Activated naive CD8-positive, alpha-beta T cell (primary cell): Measurements from ENCODE around the gene SYNRG.
A peak's percentile ranks its signal among the peaks of the same experiment; 100 is the strongest.

ENCODE experiments used
- H3K27ac Mint-ChIP-seq: one replicate; pipeline ENCODE4 v1.8.0; 2021; ENCODE audit warnings: mixed read lengths
- H3K27me3 Mint-ChIP-seq: one replicate; pipeline ENCODE4 v1.8.0; 2021; ENCODE audit warnings: mixed read lengths
- H3K36me3 Mint-ChIP-seq: one replicate; pipeline ENCODE4 v1.8.0; 2021; ENCODE audit warnings: mixed read lengths
- H3K4me1 Mint-ChIP-seq: one replicate; pipeline ENCODE4 v1.8.0; 2021; ENCODE audit warnings: low read depth, mixed read lengths
- H3K4me3 Mint-ChIP-seq: one replicate; pipeline ENCODE4 v1.8.0; 2021; ENCODE audit warnings: mild to moderate bottlenecking, mixed read lengths
- H3K9me3 Mint-ChIP-seq: one replicate; pipeline ENCODE4 v1.8.0; 2021; ENCODE audit warnings: low read depth, mixed read lengths

SYNRG gene

DNA sequence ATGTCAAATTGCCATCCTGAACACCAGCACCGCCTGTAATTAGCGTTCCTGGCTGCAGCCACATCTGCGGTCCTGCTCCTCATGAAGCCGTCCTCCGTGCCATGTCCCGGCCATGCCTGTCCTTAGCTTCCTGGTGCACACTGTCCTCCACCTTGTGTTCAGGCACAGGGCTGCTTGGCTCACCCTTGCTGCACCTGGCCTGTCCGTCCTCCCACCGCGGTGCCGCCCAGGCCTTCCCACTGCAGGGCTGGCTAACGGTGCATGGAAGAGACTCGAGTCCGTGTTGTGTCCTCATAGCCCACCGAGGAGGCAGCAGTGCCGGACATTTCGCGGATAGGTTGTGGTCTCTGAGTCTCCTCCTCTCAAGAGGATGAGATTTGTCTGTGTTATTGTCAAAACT lies 99.2 kb downstream of the SYNRG start:
- H3K9me3 Mint-ChIP-seq: no peaks in the 10 kb centered on the region
- no peaks in the 10 kb centered on the region for H3K27me3 Mint-ChIP-seq
- H3K4me1 Mint-ChIP-seq: peaks cover 18% of the 10 kb centered on the region
- H3K36me3 Mint-ChIP-seq: peaks cover 2% of the 10 kb centered on the region
- H3K27ac Mint-ChIP-seq: no peak overlapping the region
- no peak overlapping the region for H3K4me3 Mint-ChIP-seq

DNA sequence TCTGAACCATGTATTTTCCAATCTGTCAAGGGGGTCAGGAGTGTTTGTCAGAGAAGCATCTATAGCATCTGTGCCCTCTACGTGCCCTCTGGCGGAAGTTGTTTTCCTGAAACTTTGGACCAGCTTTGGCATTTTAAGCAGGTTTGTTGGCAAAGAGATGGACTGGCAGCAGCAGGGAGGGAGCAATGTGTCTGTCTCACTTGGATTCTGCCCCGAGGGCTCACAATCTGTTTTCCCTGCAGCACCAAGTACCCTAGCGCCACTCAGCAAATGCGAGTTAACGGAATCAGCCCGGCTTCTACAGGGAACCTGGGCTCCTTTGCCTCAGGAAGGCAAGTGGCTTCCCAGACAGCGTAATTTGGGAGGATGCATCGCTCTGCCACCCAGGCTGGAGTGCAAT lies 102.1 kb downstream of the SYNRG start:
- Mint-ChIP-seq H3K36me3 (no peaks in the 10 kb centered on the region), H3K27ac (no peak overlapping the region), H3K4me3 (no peak overlapping the region), H3K9me3 (no peaks in the 10 kb centered on the region), H3K27me3 (no peaks in the 10 kb centered on the region), H3K4me1 (peaks cover 18% of the 10 kb centered on the region)

DNA sequence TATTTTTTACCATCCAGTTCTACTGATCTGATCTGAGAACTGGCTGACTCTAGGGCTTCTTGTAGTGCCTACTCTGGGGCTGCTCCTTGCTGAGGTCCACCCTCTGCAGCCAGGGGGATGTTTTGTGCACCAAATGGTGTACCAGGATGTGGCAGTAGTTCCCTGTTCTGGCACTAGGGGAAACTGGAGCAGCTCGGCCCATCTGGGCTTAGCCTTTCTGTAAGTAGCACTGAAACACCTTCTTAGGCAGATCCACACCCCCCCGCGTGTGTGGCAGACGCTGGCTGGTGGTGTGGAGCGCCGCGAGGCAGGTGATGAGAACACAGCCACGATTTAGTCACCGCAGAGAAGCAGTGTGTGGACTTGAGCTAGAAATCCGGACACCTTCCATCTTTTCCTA lies 102.5 kb downstream of the SYNRG start:
- Mint-ChIP-seq H3K4me1 (peaks cover 18% of the 10 kb centered on the region), H3K4me3 (no peak overlapping the region), H3K9me3 (no peaks in the 10 kb centered on the region), H3K27me3 (no peaks in the 10 kb centered on the region), H3K36me3 (no peaks in the 10 kb centered on the region), H3K27ac (peak overlapping the region; percentile 58)

DNA sequence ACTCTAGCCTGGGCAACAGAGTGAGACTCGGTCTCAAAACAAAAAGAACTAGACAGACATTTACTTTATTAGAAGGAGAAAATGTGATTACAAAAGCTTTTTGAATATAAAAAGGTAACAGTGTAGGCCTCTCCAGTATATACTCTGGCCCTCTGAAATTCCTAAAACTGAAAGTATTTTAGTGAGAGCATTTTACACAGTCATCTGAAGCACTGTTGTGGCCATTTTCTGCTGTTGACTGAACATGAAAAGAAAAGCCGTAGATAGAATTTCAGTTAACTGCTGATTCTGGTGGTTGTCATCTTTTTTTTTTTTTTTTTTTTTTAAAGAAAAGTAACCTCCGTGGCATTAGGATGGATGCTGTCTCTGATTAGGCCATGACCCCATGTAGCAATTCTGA lies 103.9 kb downstream of the SYNRG start:
- H3K4me3 Mint-ChIP-seq: no peak overlapping the region
- peaks cover 13% of the 10 kb centered on the region for H3K4me1 Mint-ChIP-seq
- no peaks in the 10 kb centered on the region for H3K9me3 Mint-ChIP-seq
- H3K27ac Mint-ChIP-seq: no peak overlapping the region
- no peaks in the 10 kb centered on the region for H3K27me3 Mint-ChIP-seq
- peaks cover 2% of the 10 kb centered on the region for H3K36me3 Mint-ChIP-seq

DNA sequence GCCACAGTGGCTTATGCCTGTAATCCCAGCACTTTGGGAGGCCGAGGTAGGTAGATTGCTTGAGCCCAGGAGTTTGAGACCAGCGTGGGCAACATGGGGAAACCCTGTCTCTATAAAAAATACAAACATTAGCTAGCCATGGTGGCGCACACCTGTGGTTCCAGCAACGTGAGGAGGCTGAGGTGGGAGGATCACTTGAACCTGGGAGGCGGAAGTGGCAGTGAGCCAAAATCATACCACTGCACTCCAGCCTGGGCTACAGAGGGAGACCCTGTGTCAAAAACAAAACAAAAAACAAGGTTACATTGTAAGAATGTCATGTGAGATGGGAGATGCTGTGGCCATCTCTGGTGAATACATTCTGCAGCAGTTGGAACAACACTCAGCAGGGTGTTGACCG lies 106.1 kb downstream of the SYNRG start:
- no peak overlapping the region for H3K27ac Mint-ChIP-seq
- H3K27me3 Mint-ChIP-seq: no peaks in the 10 kb centered on the region
- no peak overlapping the region for H3K4me3 Mint-ChIP-seq
- no peaks in the 10 kb centered on the region for H3K9me3 Mint-ChIP-seq
- H3K36me3 Mint-ChIP-seq: peaks cover 2% of the 10 kb centered on the region
- peaks cover 6% of the 10 kb centered on the region for H3K4me1 Mint-ChIP-seq

DNA sequence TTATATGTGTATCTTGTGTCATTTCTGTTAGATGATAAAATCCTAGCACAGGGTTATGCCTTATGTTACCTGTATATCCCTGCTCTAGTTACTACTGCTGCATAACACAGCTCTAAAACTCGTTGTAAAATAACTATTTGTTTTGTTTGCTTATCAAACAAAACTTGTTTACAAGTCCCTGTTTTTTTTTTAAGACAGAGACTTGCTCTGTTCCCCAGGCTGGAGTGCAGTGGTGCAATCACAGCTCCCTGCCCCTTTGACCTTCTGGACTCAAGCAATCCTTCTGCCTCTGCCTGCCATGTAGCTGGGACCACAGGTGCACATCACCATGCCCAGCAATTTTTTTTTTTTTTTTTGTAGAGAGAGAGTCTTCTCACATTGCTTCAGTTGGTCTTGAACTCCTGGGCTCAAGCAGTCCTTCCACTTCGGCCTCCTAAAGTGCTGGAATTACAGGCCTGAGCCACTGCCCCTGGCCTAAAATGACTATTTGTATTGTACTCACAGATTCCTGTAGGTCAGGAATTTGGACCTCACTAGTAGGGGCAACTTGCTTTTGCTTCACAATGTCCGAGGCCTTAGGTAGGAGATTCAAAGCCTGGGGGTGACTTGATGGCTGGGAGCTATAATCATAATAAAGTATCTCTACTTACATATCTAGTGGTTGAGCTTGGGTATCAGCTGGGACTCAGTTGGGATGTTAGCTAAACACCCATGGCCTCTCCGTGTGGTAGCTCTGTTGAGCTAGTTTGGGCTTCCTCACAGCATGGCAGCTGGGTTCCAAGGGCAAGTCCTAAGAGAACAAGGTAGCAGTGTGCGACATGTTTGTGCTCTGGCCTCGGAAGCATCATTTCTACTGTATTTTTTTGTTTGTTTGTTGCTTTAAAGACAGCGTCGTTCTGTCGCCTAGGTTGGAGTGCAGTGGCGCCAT lies 106.9 kb downstream of the SYNRG start:
- no peak overlapping the region for H3K4me3 Mint-ChIP-seq
- peaks cover 2% of the 10 kb centered on the region for H3K36me3 Mint-ChIP-seq
- peaks cover 6% of the 10 kb centered on the region for H3K4me1 Mint-ChIP-seq
- no peaks in the 10 kb centered on the region for H3K27me3 Mint-ChIP-seq
- no peak overlapping the region for H3K27ac Mint-ChIP-seq
- H3K9me3 Mint-ChIP-seq: no peaks in the 10 kb centered on the region

DNA sequence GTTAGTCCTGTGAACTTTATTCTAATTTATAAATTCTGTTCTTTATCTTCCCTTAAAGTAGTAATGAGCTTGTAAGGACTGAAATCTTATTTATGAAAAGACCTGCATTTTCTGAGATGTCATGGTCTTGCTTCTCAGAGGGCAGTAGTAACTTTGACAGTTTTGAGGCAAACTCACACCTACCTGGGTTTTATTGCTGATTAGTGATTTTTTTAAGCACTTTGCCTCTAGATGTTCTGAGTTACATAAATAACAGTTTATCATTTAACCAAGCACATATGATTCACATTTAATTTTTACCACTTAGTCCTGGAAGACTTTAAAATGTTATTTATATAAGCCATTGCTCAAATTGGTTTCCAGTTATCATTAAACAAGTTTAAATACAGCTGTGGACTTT lies 108.8 kb downstream of the SYNRG start:
- no peak overlapping the region for H3K4me3 Mint-ChIP-seq
- no peaks in the 10 kb centered on the region for H3K9me3 Mint-ChIP-seq
- H3K27ac Mint-ChIP-seq: no peak overlapping the region
- H3K4me1 Mint-ChIP-seq: peaks cover 2% of the 10 kb centered on the region
- peaks cover 2% of the 10 kb centered on the region for H3K36me3 Mint-ChIP-seq
- no peaks in the 10 kb centered on the region for H3K27me3 Mint-ChIP-seq

DNA sequence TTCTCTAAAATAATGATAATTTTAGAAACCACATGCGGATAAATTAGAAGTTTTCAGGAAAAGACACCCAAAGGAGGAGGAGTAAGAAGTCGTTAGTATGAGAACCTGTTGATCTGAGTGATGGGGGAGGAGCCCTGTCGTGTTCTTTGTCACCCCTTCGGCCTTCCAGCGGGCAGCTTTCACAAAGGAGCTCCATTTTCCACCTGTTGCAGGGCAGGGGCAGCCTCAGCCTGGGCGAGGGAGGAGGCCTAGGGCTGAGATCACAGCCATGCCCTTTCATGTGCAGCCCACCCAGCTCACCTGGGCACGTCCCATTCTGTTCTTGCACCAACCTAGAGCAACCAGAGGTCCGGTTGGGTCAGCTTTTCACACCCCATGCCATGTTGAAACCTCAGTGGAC lies 114.2 kb downstream of the SYNRG start:
- Mint-ChIP-seq H3K4me3 (no peak overlapping the region), H3K9me3 (no peaks in the 10 kb centered on the region), H3K27me3 (no peaks in the 10 kb centered on the region), H3K4me1 (peaks cover 39% of the 10 kb centered on the region), H3K27ac (no peak overlapping the region), H3K36me3 (no peaks in the 10 kb centered on the region)

DNA sequence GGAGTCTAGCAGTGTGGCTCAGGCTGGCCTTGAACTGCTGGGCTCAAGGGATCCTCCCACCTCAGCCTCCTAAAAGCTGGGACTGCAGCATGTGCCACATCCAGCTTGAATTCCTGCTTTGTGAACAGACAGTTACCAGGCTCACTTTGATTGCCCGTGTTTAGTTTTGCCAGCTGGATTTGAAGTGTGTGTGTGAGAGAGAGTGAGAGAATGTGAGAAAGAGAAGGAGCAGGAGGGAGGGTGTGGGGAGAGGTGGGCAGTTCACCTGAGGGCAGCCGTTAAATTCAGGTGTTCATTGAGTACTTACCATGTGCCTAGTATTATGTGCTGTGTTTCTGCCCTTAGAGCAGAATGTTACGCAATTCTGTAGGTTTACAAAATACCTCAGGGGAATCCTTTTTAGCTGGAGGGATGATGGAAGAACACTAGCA lies 114.8 kb downstream of the SYNRG start:
- H3K4me1 Mint-ChIP-seq: peaks cover 39% of the 10 kb centered on the region
- H3K4me3 Mint-ChIP-seq: no peak overlapping the region
- peak overlapping the region; percentile 4 for H3K27ac Mint-ChIP-seq
- no peaks in the 10 kb centered on the region for H3K9me3 Mint-ChIP-seq
- H3K27me3 Mint-ChIP-seq: no peaks in the 10 kb centered on the region
- no peaks in the 10 kb centered on the region for H3K36me3 Mint-ChIP-seq

DNA sequence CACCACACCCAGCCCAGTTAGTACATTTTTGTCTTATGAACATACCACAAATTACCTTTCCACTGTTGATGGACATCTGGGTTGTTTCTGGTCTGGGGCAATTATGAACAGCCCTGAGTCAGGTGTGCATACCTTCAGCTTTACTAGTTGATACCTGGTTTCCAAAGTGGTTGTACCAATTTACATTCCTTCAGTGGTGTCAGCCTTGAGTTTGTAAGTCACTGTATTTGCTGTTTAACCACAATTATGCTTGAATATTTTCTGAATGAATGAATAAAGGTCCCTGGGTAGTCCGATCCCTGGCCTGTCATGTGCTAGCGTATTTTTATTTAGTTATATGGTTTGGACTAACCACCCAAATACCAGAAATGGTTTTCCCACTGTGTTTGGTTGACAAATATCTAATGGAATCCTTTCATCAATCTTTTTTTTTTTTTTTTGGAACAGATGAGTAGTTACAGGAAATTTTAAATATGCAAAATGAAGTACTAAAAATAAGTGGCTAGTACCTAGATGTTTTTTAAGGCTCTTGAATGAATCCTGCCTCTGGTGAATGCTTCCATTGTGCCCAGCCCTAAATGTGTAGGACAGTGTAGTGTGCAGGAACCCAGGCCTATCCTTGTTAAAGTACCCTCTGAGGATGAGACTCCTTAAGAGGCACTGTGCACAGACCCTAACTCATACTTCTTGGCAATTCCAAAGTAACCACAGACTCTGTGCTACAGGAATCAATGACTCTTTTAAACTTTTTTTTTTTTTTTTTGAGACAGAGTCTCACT lies 115.8 kb downstream of the SYNRG start:
- H3K4me1 Mint-ChIP-seq: peaks cover 44% of the 10 kb centered on the region
- H3K9me3 Mint-ChIP-seq: no peaks in the 10 kb centered on the region
- no peaks in the 10 kb centered on the region for H3K36me3 Mint-ChIP-seq
- H3K27me3 Mint-ChIP-seq: no peaks in the 10 kb centered on the region
- H3K27ac Mint-ChIP-seq: no peak overlapping the region
- no peak overlapping the region for H3K4me3 Mint-ChIP-seq

DNA sequence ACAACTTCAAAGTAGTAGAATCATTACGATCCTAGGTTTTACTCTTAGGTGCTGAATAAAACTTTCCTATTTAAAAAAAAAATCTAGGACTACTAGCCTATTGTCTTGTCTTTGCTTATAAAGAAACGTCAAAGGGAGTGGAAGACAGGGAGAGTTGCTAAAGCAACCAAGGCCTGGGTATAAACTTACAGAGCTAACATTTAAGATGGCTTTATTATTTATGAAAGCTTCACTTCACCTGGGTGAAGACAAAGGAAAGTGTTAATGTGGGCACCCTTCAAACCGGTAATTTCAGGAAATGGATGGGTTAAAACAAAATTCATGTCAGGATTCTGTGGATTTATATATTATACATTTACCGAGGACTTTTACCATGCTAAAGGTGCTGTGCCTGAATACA lies 117.1 kb downstream of the SYNRG start:
- Mint-ChIP-seq H3K9me3 (no peaks in the 10 kb centered on the region), H3K27me3 (peaks cover 1% of the 10 kb centered on the region), H3K36me3 (no peaks in the 10 kb centered on the region), H3K4me1 (peaks cover 51% of the 10 kb centered on the region), H3K27ac (no peak overlapping the region), H3K4me3 (peak overlapping the region; percentile 35)

DNA sequence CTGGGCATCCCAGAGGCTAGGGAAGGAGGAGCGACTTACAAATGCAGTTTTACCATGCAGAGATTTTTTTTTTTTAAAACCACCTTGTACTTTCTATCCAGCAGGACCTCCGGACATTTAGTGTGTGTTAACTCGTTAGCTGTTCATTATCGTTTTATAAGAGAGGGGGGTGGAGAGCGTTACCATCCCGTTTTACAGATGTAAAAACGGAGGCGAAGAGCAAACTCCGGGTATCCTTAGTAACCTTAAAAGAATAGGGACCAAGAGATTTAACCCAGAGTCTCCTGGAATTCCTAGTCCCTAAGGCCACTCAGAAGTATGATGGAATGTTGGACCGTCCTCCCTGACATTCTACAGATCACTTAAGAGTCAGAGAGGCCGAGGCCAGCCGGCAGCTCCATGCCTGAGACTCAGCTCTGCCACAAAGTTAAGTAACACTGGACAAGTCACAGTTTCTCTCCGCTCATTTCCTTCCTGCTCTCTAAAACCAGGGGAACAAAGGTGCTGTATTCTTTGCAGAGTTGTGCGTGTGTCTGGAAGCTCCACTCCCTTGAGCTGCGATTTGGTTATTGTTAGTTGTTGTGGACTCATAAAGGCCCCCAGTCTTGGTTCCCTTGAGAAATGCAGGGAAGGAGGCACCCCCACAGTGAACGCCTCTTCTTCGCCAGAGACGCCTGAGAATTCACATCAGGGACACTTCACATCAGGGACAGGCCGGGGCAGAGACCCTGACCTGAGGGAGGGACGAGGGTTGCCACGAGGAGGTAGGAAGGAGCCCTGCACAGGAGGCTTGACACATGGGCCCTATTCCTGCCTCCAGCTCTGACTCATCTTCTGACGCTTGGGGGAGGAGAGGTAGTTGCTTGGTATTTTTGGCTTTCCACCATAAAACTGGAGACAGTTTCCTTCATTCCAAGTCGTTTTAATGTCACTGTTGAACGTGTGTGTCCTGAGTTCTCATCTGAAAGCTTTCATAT lies 118.3 kb downstream of the SYNRG start:
- no peaks in the 10 kb centered on the region for H3K9me3 Mint-ChIP-seq
- peak overlapping the region; percentile 85 for H3K27ac Mint-ChIP-seq
- peaks cover 1% of the 10 kb centered on the region for H3K27me3 Mint-ChIP-seq
- H3K4me1 Mint-ChIP-seq: peaks cover 49% of the 10 kb centered on the region
- no peaks in the 10 kb centered on the region for H3K36me3 Mint-ChIP-seq
- peak overlapping the region; percentile 95 for H3K4me3 Mint-ChIP-seq

DNA sequence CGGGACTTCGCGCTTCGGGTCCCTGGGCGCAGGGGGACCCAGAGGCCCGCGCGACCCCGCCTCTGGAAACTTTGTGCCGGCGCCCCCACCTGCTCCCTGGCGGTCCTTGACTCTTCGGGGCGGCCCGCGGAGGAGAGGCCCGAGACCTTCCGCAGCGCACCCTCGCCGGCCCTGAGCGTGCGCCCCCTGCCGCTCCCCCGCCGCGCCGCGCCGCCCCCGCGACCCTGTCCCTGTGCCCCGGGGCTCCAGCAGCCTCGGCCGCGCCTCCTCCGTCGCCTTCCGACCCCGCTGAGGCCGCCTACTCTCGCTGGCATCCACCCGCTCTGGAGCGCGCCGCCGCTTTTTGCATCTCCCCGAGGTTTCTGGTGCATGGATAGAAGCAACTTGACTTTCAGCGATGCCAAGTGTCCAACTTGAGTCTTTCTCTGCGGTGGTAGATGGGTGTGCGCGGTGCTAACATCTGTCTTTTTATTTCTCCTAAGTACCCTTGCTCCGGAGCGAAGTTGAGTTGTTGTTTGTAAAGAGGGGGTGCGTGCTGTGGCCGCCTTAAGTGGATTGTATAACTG lies 119.1 kb downstream of the SYNRG start:
- Mint-ChIP-seq H3K9me3 (no peaks in the 10 kb centered on the region), H3K27me3 (peaks cover 1% of the 10 kb centered on the region), H3K4me1 (peaks cover 49% of the 10 kb centered on the region), H3K4me3 (peak overlapping the region; percentile 95), H3K36me3 (no peaks in the 10 kb centered on the region), H3K27ac (peak overlapping the region; percentile 85)
